Stimulated activated CD4-positive, alpha-beta T cell treated with anti-CD3 and anti-CD28 coated beads, Interleukin-4, amount 100 ng/mL, for 1 hour (primary cell): ENCODE measurements around the gene ZNF654.
"Not testable (repeated sequence)": the region's sequence is repeated elsewhere in the genome, so short reads cannot be mapped to it uniquely, and the experiment has no call there.

Experiments used
- DNase-seq: peaks from one replicate; pipeline ENCODE4 v3.0.0-alpha.2; 2020

The ZNF654 gene

DNA sequence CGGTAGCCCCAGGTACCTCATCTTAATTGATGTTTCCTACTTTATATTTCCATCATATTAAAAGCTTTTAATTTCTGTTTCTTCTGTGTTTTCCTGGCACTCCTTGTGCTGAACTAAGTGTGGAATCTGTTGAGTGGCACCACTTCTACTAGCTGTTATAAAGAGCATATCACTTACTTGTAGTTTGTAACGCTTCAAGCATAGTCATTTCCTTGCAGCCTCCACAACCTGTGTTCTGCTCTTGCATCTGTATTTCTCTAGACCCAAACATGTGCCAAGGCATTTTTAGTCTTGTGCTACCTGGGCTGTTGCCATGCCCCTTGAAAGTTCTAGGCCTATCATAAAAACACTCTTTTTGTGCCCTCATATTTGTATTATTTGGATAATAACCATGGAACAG, 16.0 kb downstream of the ZNF654 start:
- no peak for DNase-seq

- no peak for DNase-seq
These were observed 16.4 kb downstream of the ZNF654 start for GRCh38 chr3:88075497-88075896.

DNA sequence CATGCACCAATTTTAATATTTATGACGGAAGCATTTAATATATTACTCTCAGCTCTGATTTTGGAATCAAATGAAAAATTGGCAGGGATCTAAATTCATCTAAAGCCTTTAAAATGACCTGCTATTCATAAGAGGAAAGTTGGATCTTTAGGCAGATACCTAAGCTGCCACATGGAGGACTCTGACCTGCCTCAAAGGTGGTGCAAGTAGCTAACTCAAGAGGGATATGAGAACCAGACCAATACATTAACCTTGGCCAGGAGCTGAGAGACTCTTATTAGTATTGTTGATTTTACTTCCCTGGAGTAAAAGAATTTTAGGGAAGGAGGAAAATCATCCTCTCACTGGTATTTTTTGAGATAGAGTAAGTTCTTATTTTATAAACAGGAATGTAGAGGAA, 17.7 kb downstream of the ZNF654 start:
- no peak for DNase-seq

DNA sequence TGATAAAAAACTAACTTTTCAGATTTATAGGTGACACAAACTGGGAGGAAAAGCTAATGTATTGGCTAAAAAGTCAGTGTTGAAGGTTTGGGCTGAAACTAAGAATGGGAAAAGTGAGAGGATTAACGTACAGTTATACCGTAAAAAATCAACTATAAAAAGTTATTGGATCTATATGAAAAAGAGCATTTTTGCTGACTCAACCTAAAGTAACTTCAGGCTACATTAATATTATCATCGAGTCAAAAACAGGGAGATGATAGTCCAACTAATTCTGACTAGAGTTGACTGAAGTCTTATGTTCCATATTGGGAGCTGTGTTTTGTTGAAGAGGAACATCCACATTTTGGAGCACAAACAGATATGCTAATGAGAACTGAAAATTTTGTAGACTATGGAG, 19.9 kb downstream of the ZNF654 start:
- no peak for DNase-seq

DNA sequence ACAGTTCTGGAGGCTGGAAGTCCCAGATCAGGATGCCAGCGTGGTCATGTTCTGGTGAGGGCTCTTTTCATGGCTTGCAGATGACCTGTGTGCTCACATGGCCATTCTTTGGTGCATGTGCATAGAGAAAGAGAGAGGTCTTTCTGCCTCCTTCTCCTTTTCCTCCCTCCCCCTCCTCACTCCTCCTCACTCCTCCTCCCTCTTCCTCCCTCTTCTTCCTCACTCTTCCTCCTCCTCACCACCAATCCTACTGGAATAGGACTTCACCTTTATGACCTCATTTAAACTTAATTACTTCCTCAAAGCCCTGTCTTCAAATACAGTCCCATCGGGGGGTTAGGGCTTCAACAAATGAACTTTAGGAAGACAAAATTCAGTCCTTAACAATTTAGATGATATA, 23.8 kb downstream of the ZNF654 start:
- no peak for DNase-seq

DNA sequence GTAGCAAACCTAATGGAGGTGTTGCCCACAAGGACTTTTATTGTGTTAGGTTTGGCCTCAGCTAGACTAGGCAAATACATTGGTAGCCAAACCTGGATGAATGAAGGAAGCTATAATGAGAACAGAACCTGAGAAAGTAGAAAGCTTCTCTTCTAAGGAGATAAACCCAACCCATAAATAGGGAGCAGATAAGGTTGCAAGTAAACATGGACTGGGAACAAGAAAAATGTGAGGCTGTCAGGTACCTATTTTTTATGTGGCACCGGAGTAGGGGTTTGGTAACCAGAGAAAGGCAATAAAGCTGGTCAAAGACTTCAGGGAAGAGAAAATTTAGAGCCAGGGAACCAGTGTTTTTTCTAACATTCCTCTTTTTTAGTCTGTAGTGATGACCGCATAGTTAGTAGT, 25.0 kb downstream of the ZNF654 start:
- no peak for DNase-seq

GRCh38 chr3:88090681-88091080, 31.6 kb downstream of the ZNF654 start:
- no peak for DNase-seq

- DNase-seq, result no peak
These were observed 33.2 kb downstream of the ZNF654 start for GRCh38 chr3:88092270-88092669.

GRCh38 chr3:88093266-88093665, 34.2 kb downstream of the ZNF654 start:
- DNase-seq, result no peak

DNA sequence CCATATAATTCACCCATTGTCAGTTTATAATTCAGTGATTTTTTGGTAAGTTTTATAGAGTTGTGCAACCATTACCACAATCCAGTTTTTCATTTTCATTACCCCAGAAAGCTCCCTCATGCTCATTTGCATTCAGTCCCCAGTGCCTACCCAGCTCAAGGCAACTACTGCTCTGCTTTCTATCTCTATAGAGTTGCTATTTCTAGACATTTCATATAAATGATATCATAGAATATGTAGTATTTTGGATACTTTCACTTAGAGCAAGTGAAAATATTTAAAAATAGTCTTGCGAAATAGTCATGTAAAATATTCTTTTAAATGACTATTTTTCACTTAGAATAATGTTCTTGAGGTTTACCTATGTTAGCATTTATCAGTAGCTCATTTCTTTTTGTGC, 42.1 kb downstream of the ZNF654 start:
- DNase-seq, result no peak

- no peak for DNase-seq
These were observed 46.3 kb downstream of the ZNF654 start for GRCh38 chr3:88105325-88105724.

DNA sequence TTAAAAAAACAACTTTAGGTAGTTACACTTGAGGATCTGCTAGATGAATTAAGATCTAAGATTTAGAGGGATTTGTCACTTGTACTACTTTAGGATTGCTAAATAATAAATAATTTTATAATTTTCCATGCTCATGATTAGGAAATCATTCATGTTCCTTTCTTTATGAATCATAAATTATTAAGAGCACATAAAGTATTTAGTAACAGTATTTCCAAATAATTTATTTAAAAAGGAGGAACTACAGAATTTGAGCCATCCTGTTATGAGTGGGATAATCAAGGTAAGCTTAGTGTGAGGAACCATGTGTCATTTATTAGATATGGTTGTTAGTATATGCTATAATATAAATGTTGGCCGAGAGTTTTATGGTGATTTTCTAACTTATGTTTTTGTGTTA, 53.2 kb downstream of the ZNF654 start:
- no peak for DNase-seq

GRCh38 chr3:88113311-88114162, 54.5 kb downstream of the ZNF654 start:
- peak; percentile 12 for DNase-seq

DNA sequence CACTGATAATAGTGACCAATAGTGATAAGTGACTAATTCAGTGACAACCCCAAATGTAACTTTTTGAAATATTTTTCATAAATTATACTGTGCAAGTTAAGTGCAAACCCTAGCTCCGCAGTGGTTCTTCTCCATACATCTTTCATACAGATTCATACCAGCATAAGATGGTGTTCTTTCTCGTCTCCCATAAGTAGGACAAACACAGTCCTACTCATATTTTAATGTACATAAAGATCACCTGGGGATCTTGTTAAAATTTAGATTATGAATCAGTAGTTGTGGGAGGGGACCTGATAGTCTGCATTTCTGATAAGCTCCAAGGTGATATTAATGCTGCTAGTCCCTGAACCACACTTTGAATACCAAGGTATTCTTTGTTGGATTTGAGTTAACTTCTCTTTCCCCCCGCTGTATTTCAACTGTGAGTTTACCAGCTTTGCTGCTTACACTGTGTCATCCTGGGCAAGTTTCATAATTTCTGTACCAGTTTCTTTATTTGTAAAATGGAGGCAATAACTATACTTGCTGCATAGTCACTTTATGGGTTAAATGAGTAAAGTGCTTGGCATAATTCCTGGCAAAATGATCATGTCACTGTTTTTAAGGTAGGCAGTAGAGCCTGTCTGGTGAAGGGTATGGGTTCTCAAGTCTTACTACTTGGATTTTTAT, 56.0 kb downstream of the ZNF654 start:
- DNase-seq, result no peak

DNA sequence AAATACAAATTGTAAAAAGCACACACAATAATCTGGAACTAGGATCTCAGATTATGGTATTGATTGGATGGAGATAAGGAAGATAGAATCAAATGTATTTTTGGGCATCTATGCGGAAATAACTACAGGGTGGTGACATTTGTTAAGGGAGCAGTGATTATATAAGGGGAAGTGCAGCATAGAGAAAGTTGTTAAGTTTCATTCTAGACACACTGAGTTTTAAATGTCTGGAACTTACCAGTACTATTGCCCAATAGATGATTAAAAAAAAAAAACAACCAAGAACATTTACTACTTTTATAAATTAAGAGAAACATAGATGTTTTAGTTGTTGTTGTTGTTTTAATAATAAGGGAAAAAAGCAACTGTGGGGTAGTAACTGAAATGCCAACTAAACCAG, 58.6 kb downstream of the ZNF654 start:
- no peak for DNase-seq

GRCh38 chr3:88118603-88119002, 59.5 kb downstream of the ZNF654 start:
- DNase-seq, result not testable (repeated sequence)

DNA sequence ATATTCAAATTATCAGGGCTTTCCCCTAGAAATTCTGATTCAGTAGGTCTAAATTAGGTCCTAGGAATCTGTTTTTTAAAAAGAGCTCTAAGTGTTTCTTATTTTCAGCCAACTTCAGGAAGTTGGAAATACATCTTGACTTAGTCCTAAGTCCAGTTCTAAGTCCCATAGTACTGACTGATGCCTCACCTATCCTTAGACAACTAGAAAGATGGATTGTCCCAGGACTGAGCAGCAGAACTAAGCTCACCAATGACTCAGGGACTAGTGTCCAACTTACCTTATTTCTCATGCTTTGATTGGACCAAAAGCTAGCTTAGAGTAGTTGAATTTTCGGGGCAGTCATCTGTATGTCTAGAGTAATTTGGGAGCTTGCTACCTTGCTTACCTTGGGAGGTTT, 64.5 kb downstream of the ZNF654 start:
- DNase-seq, result no peak

- no peak for DNase-seq
These were observed 72.6 kb downstream of the ZNF654 start for GRCh38 chr3:88131695-88132094.

DNA sequence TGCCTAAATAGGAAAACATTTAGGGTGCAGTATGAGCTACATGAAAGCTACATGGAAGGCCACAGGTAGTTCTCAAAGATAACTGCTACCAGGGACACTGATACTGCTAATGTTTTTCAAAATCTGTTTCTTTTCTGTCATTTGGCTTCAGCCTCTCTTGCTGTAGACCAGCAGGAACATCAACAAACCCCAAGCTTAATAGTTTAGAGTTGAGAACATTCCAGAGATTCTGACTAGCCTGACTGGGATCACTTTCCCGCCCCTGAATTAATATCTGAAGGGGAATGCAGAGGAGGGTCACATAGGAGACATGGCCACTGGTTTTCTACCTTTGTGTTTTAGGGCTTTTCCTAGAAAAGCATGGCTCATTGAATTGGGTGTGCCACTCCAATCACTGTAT, 73.8 kb downstream of the ZNF654 start:
- no peak for DNase-seq

DNA sequence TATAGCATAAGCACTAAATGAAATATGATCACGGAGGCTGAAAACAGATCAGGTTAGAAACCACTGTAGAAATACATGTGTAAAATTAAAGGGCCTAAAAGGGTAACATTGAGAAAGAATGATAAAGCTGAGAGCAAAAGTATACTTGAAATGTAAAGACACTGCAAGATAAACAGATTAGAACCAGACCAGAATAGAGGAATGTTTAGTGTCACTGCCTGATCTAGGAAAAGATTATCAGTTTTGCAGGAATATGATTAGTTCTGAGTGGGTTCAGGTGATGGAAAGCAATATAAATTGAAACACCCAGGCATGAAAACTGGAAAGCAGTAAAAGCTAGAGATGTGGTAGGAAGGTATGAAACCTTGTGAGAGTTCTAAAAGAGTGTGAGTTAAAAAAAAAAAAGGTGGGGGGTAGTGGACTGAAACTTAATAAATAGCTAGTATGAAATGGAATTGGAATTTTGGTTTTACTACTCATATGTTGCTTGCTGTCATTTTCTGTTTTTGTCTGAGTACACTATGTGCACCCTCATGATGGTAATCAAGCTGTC, 74.7 kb downstream of the ZNF654 start:
- DNase-seq, result no peak

GRCh38 chr3:88137836-88138235, 78.8 kb downstream of the ZNF654 start:
- no peak for DNase-seq

DNA sequence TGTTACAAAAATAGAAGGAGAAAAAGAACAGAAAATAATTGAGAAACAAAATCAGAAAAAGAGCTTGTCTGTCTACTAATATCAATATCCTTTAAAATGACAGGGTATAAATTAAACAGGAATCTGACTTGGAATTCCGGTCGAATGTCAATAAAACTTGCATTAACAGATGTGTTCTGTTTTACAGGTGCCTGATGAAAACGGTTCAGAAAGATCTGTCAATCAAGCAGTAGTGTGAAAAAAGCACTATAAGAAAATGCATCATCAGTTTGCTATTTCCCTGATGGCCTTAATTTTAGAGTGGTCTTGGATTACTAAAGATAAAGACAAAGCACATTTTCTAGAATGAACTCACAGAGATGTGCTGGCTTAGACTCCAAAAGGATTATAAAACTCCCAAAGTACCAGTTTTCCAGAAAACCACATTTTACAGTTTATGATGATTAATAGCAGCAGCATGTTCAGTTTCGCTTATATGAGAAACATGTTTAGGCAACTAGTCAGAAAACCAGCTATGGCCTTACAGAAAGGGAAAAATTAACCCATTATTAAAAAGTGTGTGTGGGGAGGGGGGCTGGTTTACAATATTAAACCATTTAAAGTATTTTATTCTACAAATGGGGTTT, 82.5 kb downstream of the ZNF654 start:
- no peak for DNase-seq

DNA sequence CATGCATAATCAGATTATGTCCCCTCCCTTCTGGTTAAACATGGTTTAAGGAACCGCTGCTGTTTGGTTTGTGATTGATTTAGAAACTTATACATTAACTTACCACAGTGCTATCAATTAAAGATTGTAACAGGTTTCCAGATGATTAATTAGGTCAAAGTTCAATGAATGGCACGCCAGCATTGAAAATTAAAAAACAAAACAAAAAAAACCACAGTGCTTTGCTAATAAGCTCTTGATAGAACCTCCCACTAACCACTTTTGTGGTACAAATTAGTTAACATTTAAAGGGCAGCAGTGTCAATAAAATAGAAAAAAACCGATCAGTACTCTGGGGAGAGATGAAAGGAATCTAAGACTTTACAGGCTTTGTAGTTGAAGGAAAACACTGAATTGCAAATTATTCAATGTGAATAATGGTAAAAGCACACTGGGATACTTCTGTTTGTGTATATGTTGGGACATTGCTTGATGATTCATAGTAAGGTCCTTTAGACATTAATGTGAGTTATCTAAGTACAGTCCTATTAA, 83.1 kb downstream of the ZNF654 start:
- DNase-seq, result no peak

DNA sequence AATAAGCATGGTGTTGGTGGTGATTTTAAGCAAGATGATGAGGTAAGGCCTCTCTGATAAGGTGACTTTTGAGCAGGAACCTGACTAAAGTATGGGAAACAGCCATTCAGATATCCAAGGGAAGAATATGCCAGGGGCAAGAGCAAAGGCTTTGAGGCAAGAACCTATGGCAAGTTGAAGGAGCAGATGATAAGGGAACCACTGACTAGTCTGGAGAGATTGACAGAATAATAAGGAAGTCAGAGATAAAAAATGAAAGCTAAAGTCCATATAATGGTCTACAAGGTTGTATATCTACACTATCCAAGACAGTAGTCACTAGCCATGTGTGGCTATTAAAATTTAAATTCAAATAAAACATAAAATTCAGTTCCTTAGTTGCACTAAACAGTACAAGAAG, 88.2 kb downstream of the ZNF654 start:
- DNase-seq, result no peak
